Vagina (tissue), 2 donors: ENCODE results near the gene ELAPOR2. TPM values are rescaled to one million over a fixed set of nuclear protein-coding genes. Genes with fewer than 3 reads are reported as not detected.
A peak's percentile ranks its signal among the peaks of the same experiment; 100 is the strongest.
"Not testable (repeated sequence)": the region's sequence is repeated elsewhere in the genome, so short reads cannot be mapped to it uniquely, and the experiment has no call there.

Source experiments
- DNase-seq, 2 donors: peaks; one replicate each; pipeline ENCODE4 v3.0.0-alpha.2; 2017; ENCODE audit errors: extremely low spot score in 2 of 2
- H3K27ac ChIP-seq: fragments of 200-600 bp; sonication (generic); one replicate; pipeline ENCODE4 v1.5.1; 2019
- H3K27me3 ChIP-seq: fragments of 200-600 bp; sonication (generic); one replicate; pipeline ENCODE4 v1.5.1; 2019
- H3K36me3 ChIP-seq, 2 donors: fragments of 200-600 bp; sonication (generic); one replicate each; pipeline ENCODE4 v1.5.1; 2017 to 2019
- H3K4me1 ChIP-seq: fragments of 200-600 bp; sonication (generic); one replicate; pipeline ENCODE4 v1.5.1; 2019
- H3K4me3 ChIP-seq, 2 donors: fragments of 200-600 bp; sonication (generic); 1 replicate in 1 of 2; 2 replicates in 1 of 2; pipeline ENCODE4 v1.5.1; 2016 to 2019
- H3K9me3 ChIP-seq: fragments of 200-600 bp; sonication (generic); one replicate; pipeline ENCODE4 v1.5.1; 2019
- CTCF ChIP-seq, 3 experiments: fragments of 450-650 bp in 2 of 3; fragments of 200-600 bp in 1 of 3; sonication (generic) in 1 of 3; IDR thresholded peaks; one replicate each; pipeline ENCODE4 v1.5.1; 2017 to 2019; ENCODE audit warnings: antibody characterized with exemption in 3 of 3, mild to moderate bottlenecking in 2 of 3, moderate library complexity in 2 of 3
- POLR2A ChIP-seq, 2 donors: fragments of 450-650 bp; IDR thresholded peaks; one replicate each; pipeline ENCODE4 v1.6.1; 2017; ENCODE audit warnings: antibody characterized with exemption in 2 of 2, mild to moderate bottlenecking in 2 of 2, moderate library complexity in 2 of 2
- POLR2AphosphoS5 ChIP-seq, 2 donors: sonication (generic); formaldehyde crosslinking; IDR thresholded peaks; one replicate each; pipeline ENCODE4 v1.9.0; 2017; ENCODE audit warnings: antibody characterized with exemption in 2 of 2, mild to moderate bottlenecking in 2 of 2, low read depth in 1 of 2; ENCODE audit not compliant: insufficient read depth in 1 of 2
- intact Hi-C: fragments of 100-400 bp; cut with DNase I; formaldehyde crosslinking; loops from one replicate; pipeline ENCODE4 v1.15.1; 2023
- total RNA-seq: library from RNA; depleted of rRNA; stranded (reverse); fragments of >200 nt; gene quantifications from one replicate; pipeline ENCODE4 v1.2.3, GENCODE V29; 2016

ELAPOR2 gene
- 5.6 TPM for total RNA-seq

DNA sequence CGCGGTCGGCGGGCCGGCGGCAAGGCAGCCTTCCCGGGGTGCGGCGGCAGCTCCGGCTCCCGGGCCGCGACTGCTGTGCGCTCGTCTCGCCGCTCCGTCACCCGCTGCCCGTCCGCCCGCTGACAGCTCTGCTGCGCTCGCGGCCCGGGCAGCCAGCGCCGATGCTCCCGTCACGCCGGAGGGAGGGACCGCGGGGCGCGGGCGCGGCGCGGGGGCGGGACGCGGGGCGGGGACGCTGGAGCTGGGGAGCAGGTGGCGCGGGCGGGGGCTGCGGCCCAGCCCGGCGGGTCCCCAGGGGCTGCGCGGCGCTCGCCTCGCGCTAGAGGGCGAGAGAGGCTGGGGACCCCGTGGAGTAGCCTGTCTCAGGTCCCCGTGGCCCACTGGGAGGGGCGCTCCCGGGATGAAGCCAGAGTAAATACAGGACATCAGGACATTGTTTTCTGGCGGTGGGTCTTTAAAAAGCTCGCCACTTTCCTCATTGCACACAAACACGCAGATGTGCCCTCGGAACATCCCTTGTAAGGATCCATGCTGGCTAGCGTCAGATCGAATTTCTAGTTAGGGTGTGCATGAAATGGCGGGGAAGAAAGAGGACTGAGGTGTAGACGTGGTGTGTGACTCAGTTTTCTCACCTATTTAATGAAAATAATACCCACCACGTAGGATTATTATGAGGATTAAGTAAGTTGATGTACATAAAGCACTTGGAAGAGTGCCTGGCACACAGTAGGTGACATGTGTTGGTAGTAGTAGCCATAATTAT lies at the start of gene ELAPOR2:
ELAPOR2 (minus strand) TSS at position 130 of the 763 bp plus-strand sequence. CDS start 141 bp downstream, outside the sequence.
- Histone ChIP-seq H3K27ac (no peak within 1 kb of the TSS), H3K27me3 (no peaks in the 10 kb centered on the region), H3K4me1 (peaks cover 11% of the 10 kb centered on the region), H3K4me3 (peak within 1 kb of the TSS; percentile 50 to 71), H3K36me3 (no peaks in the 10 kb centered on the region), H3K9me3 (no peaks in the 10 kb centered on the region)
- DNase-seq = no peak
- intact Hi-C loops = no loop called here
- no peak for TF ChIP-seq POLR2AphosphoS5 (IDR thresholded peaks at IDR 0.05; ENCODE audit: insufficient read depth in 1 of 2, low read depth in 1 of 2)
- peak in 1 of 2 donors; percentile 17 for TF ChIP-seq POLR2A (IDR thresholded peaks at IDR 0.05)
- no peak for TF ChIP-seq CTCF (IDR thresholded peaks at IDR 0.05)

DNA sequence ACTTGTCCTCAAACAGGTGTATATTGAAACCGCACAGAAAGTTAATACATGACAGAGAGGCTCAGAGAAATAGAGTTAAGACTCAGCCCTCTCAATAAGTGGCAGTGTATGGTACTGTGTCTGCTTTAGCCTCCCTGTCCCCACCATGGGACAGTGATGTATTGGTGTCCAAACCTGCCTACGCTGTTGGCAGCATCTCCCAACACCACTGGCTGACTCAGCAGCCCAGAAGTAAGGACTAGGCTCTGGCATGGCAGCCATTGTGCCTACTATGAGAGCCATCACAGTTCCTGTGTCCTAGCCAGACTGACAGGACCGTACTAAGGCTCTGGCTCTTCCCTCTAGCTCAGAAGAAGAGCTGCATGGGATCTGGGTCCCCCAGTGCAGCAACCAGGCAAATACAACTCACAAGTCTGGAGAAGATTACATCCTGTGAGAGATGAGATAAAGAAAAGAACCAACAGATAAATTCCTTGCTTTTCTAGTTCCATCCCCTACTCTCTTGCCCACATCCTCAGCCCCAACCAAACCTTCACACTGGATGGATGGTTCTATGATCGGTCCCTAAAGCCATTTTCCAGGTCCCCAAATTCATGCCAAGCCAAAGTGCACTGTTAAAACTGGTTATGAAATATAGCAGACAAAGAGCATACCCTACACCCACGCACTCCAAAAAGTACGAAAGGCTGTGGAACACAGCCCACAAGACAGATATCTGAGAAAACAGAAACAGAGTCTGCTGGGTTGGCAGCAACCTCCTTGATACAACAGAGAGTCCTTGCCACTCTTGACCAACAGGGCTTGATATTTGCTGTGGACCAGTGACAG lies 48.7 kb upstream of the ELAPOR2 start:
- TF ChIP-seq POLR2AphosphoS5 (IDR thresholded peaks at IDR 0.05; ENCODE audit: insufficient read depth in 1 of 2, low read depth in 1 of 2) (no peak), CTCF (IDR thresholded peaks at IDR 0.05) (no peak), POLR2A (IDR thresholded peaks at IDR 0.05) (no peak)
- no peaks in the 10 kb centered on the region for H3K9me3 ChIP-seq
- no peaks in the 10 kb centered on the region for H3K4me1 ChIP-seq
- no peak overlapping the region for H3K4me3 ChIP-seq
- H3K27ac ChIP-seq = no peak overlapping the region
- no peaks in the 10 kb centered on the region for H3K27me3 ChIP-seq
- intact Hi-C loops = no loop called here
- DNase-seq = no peak
- H3K36me3 ChIP-seq = no peaks in the 10 kb centered on the region

GRCh38 chr7:87106974-87107612 lies 47.6 kb upstream of the ELAPOR2 start:
- intact Hi-C loops = no loop called here
- DNase-seq = no peak
- Histone ChIP-seq H3K4me1 (no peaks in the 10 kb centered on the region), H3K27me3 (no peaks in the 10 kb centered on the region), H3K9me3 (no peaks in the 10 kb centered on the region), H3K4me3 (no peak overlapping the region), H3K36me3 (no peaks in the 10 kb centered on the region), H3K27ac (no peak overlapping the region)
- TF ChIP-seq POLR2A (IDR thresholded peaks at IDR 0.05) (no peak), CTCF (IDR thresholded peaks at IDR 0.05) (no peak), POLR2AphosphoS5 (IDR thresholded peaks at IDR 0.05; ENCODE audit: insufficient read depth in 1 of 2, low read depth in 1 of 2) (no peak)

DNA sequence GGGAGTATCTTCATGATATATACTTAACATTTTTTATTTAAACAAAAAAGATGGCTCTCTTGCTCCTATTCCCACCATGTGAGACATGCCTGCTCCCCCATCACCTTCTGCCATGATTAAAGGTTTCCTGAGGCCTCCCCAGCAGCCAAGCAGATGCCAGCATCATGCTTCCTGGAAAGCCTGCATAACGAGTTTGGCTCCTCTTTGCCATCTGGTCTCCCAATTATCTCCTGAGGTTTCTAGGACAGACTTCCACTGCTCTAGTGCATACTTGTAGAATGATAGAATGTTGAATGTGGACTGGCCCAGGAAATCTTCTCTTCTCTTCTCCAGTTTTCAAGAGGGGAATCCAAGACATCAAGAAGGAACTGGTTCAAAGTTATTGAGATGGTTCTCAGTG lies 45.9 kb upstream of the ELAPOR2 start:
- intact Hi-C loops = no loop called here
- H3K27me3 ChIP-seq = no peaks in the 10 kb centered on the region
- H3K27ac ChIP-seq = no peak overlapping the region
- H3K36me3 ChIP-seq = no peaks in the 10 kb centered on the region
- H3K4me1 ChIP-seq = no peaks in the 10 kb centered on the region
- DNase-seq = no peak
- no peaks in the 10 kb centered on the region for H3K9me3 ChIP-seq
- no peak for TF ChIP-seq POLR2A (IDR thresholded peaks at IDR 0.05)
- no peak overlapping the region for H3K4me3 ChIP-seq

DNA sequence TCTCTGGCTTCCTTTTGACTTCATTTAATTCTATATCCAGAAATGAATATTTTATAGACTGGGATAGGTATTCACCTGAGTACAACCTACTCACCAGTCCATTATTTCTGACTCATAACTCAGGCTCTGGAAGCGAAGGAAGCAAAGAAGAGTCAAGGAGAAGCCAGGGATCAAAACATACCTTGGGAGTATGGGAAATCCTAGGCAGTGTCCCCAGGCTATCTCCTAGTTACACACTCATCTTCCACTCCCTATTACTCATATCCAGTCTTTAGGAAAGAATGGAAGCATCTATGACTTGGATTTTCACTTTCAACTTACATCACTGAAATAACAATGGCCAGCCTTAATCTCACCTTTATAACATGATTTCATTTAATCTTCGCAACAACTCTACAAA lies 40.9 kb upstream of the ELAPOR2 start:
- Histone ChIP-seq H3K4me3 (no peak overlapping the region), H3K9me3 (no peaks in the 10 kb centered on the region), H3K27ac (no peak overlapping the region), H3K36me3 (no peaks in the 10 kb centered on the region), H3K4me1 (no peaks in the 10 kb centered on the region), H3K27me3 (no peaks in the 10 kb centered on the region)
- DNase-seq = no peak
- intact Hi-C loops = no loop called here
- TF ChIP-seq POLR2AphosphoS5 (IDR thresholded peaks at IDR 0.05; ENCODE audit: insufficient read depth in 1 of 2, low read depth in 1 of 2) = no peak
- no peak for TF ChIP-seq POLR2A (IDR thresholded peaks at IDR 0.05)
- TF ChIP-seq CTCF (IDR thresholded peaks at IDR 0.05) = no peak

DNA sequence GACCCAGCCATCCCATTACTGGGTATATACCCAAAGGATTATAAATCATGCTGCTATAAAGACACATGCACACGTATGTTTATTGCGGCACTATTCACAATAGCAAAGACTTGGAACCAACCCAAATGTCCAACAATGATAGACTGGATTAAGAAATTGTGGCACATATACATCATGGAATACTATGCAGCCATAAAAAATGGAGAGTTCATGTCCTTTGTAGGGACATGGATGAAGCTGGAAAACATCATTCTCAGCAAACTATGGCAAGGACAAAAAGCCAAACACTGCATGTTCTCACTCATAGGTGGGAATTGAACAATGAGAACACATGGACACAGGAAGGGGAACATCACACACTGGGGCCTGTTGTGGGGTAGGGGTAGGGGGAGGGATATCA lies 37.9 kb upstream of the ELAPOR2 start:
- H3K36me3 ChIP-seq, H3K9me3 ChIP-seq, H3K4me3 ChIP-seq, H3K27me3 ChIP-seq, DNase-seq, H3K4me1 ChIP-seq, intact Hi-C loops, H3K27ac ChIP-seq: not testable (repeated sequence)
